ENCODE results near the gene C1D. TPM values are rescaled to one million over a fixed set of nuclear protein-coding genes. Genes with fewer than 3 reads are reported as not detected.

C1D gene
- total RNA-seq, 4 donors from 2014 or later = 15.8 to 87.1 (median 53.8) TPM

DNA sequence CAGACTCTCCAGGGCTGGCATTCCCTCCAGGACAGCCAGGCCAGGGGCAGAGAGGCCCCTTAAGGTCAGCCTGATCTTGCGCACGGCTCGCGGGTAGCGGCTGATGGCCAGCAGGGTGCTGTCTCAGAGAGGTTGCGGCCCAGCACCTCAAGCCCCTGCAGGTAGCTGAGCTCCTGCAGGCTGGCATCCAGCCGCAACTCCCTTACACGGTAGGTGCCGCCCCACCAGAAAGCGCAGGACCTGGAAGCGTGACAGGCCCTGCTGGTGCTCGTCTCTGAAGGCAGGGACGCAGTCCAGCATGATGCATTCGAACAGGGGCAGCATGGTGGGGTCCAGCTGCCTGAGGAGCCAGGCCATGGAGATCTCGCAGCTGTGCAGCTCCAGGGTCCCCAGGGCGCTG, 38.9 kb downstream of the C1D start:
- Histone ChIP-seq H3K4me1 (no peaks in the 10 kb centered on the region), H3K4me3 (no peak overlapping the region), H3K27me3 (no peaks in the 10 kb centered on the region), H3K9me3 (peaks cover 0 to 4% of the 10 kb centered on the region in 2 donors), H3K36me3 (no peaks in the 10 kb centered on the region), H3K27ac (no peak overlapping the region)
- TF ChIP-seq, protein P1, sequence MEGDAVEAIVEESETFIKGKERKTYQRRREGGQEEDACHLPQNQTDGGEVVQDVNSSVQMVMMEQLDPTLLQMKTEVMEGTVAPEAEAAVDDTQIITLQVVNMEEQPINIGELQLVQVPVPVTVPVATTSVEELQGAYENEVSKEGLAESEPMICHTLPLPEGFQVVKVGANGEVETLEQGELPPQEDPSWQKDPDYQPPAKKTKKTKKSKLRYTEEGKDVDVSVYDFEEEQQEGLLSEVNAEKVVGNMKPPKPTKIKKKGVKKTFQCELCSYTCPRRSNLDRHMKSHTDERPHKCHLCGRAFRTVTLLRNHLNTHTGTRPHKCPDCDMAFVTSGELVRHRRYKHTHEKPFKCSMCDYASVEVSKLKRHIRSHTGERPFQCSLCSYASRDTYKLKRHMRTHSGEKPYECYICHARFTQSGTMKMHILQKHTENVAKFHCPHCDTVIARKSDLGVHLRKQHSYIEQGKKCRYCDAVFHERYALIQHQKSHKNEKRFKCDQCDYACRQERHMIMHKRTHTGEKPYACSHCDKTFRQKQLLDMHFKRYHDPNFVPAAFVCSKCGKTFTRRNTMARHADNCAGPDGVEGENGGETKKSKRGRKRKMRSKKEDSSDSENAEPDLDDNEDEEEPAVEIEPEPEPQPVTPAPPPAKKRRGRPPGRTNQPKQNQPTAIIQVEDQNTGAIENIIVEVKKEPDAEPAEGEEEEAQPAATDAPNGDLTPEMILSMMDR (IDR thresholded peaks at IDR 0.05) = no peak
- no peak for TF ChIP-seq POLR2A (IDR thresholded peaks at IDR 0.05)
- intact Hi-C loops (cut with DNase I; ENCODE audit: low total_unique reads) = no loop called here
- no peak for DNase-seq

DNA sequence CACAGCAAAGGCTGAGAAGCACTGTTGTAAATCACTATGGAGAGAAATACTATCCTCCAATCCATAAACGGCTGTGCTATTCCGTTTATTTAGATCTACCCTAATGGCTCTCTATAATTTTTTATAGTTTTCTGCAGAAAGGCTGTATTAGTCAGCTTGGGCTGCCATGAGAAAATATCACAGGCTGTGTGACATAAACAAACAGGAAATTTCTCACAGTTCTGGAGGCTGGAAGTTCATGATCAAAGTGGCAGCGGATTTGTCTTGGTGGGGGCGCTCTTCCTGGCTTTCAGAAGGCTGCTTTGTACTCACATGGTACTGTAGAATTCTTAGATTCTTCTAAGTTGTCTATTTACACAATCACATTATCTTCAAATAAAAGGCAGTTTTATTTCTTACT, 44.1 kb downstream of the C1D start:
- no peaks in the 10 kb centered on the region for H3K27me3 ChIP-seq
- H3K4me1 ChIP-seq = no peaks in the 10 kb centered on the region
- TF ChIP-seq, protein P1 (IDR thresholded peaks at IDR 0.05) = no peak
- TF ChIP-seq POLR2A (IDR thresholded peaks at IDR 0.05) = no peak
- intact Hi-C loops (cut with DNase I; ENCODE audit: low total_unique reads) = no loop called here
- H3K27ac ChIP-seq = no peak overlapping the region
- no peak for DNase-seq
- H3K4me3 ChIP-seq = no peak overlapping the region
- no peaks in the 10 kb centered on the region for H3K9me3 ChIP-seq
- H3K36me3 ChIP-seq = no peaks in the 10 kb centered on the region

DNA sequence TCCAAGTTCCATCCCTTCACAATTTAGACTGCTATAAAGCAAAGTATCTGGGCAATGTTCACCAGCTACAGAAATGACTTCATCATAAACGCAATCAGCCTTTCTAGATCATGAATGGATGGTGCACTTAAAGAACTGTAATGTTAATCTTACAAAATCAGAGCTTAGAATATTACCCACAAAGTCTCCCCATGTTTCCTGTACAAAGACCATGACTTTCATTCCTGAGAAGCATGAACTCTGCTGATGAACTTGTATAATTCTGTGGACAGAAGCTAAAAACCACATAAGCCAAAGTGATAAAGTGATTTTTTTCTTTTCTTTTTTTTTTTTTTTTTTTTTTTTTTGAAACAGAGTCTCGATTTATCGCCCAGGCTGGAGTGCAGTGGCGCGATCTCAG, 53.3 kb downstream of the C1D start:
- no peaks in the 10 kb centered on the region for H3K36me3 ChIP-seq
- TF ChIP-seq POLR2A (IDR thresholded peaks at IDR 0.05) = no peak
- TF ChIP-seq, protein P1 (IDR thresholded peaks at IDR 0.05) = no peak
- H3K9me3 ChIP-seq = no peaks in the 10 kb centered on the region
- intact Hi-C loops (cut with DNase I; ENCODE audit: low total_unique reads) = no loop called here
- no peaks in the 10 kb centered on the region for H3K4me1 ChIP-seq
- no peaks in the 10 kb centered on the region for H3K27me3 ChIP-seq
- no peak for DNase-seq
- H3K4me3 ChIP-seq = no peak overlapping the region
- no peak overlapping the region for H3K27ac ChIP-seq

DNA sequence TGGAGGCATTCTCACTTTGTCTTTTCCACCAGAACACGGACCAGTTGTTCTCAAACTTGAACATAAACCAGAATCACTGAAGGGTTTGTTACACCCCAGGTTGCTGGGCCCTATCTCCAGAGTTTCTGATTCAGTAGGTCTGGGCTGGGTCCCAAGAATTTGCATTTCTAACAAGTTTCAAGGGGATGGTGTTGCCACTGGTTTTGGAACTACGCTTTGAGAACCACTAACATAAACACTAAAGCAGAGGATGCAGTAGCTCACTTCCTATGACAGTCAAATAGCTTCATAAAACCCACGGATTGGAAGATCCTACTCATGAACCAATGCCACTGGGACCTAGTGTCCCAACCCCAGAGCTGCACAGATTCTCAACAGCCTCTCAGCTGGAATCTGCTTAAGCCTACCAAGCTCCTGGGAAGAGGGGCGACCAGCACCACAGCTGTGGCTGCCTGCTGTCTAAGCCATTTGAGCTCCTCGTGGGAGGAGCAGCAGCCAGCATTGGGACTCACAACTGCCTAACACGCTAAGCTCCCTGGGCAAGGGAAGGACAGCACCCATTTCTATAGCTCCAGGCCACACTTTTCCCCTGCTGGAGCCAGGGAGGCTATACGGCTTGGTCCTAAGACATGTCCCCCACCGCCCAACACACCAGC, 62.5 kb downstream of the C1D start:
- H3K4me1 ChIP-seq = no peaks in the 10 kb centered on the region
- H3K9me3 ChIP-seq = no peaks in the 10 kb centered on the region
- intact Hi-C loops (cut with DNase I; ENCODE audit: low total_unique reads) = no loop called here
- no peak for DNase-seq
- H3K27ac ChIP-seq = no peak overlapping the region
- no peaks in the 10 kb centered on the region for H3K36me3 ChIP-seq
- H3K4me3 ChIP-seq = no peak overlapping the region
- TF ChIP-seq, protein P1 (IDR thresholded peaks at IDR 0.05) = no peak
- TF ChIP-seq POLR2A (IDR thresholded peaks at IDR 0.05) = no peak
- H3K27me3 ChIP-seq = no peaks in the 10 kb centered on the region

DNA sequence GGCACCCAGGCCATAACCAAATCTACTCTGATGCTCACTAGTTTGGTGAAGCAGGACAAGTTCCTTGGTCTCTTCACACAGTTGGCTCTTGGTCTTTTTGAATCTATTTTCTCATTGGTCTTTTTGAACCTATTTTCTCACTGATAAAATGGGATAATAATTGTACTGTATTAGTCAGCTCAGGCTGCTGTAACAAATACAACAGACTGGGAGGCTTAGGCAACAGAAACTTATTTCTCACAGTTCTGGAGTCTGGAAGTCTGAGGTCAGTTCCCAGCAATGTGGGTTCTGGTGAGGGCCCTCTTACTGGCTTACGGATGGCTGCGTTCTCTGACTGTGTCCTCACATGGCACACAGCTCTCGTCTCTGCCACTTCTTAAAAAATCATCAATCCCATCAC, 63.5 kb downstream of the C1D start:
- H3K27ac ChIP-seq = no peak overlapping the region
- no peaks in the 10 kb centered on the region for H3K27me3 ChIP-seq
- intact Hi-C loops (cut with DNase I; ENCODE audit: low total_unique reads) = no loop called here
- no peaks in the 10 kb centered on the region for H3K9me3 ChIP-seq
- no peak overlapping the region for H3K4me3 ChIP-seq
- H3K4me1 ChIP-seq = no peaks in the 10 kb centered on the region
- H3K36me3 ChIP-seq = no peaks in the 10 kb centered on the region
- no peak for DNase-seq
- TF ChIP-seq POLR2A (IDR thresholded peaks at IDR 0.05) = no peak
- TF ChIP-seq, protein P1 (IDR thresholded peaks at IDR 0.05) = no peak

Data from uterus (tissue), 4 donors.